Panc1 (cell line): ENCODE data around the gene LRCH2. TPM values are rescaled to one million over a fixed set of nuclear protein-coding genes. Genes with fewer than 3 reads are reported as not detected.
"Not testable (repeated sequence)": the region's sequence is repeated elsewhere in the genome, so short reads cannot be mapped to it uniquely, and the experiment has no call there.

Experiments used
- ATAC-seq: fragments of 200-7000 bp; cut with Tn5 transposase; 2 replicates; pipeline ENCODE4 v1.9.1; 2020; ENCODE audit warnings: mild to moderate bottlenecking, moderate library complexity
- BruUV-seq: library from RNA; stranded (reverse); fragments of 400-500 nt; replicated peaks from 2 replicates; lab custom pipeline; 2021; lab: Mats Ljungman, UMichigan
- CTCF ChIA-PET: fragments of 300-600 bp; sonication (Branson Sonifier 250); formaldehyde crosslinking; loops from one replicate; lab custom pipeline; 2022; ENCODE audit warnings: antibody characterized with exemption; lab: Charles Lee
- POLR2A ChIA-PET: fragments of 300-600 bp; sonication (Branson Sonifier 250); formaldehyde crosslinking; loops from one replicate; lab custom pipeline; 2022; ENCODE audit warnings: antibody characterized with exemption; lab: Charles Lee
- DNase-seq: peaks from one replicate; pipeline ENCODE4 v3.0.0-alpha.2; 2010; ENCODE audit warnings: low read depth, low spot score
- H3K27ac ChIP-seq: 2 replicates; pipeline ENCODE4 v1.5.1; 2011; ENCODE audit warnings: mild to moderate bottlenecking, low read length, inconsistent platforms
- H3K27me3 ChIP-seq: fragments of 200-500 bp; sonication (Bioruptor generic); 2 replicates; pipeline ENCODE4 v1.6.0; 2014; ENCODE audit warnings: low read length, inconsistent platforms; ENCODE audit not compliant: control insufficient read depth, insufficient read depth
- H3K36me3 ChIP-seq: fragments of 200-500 bp; sonication (Bioruptor generic); 2 replicates; pipeline ENCODE4 v1.5.1; 2014; ENCODE audit warnings: inconsistent platforms, mild to moderate bottlenecking, low read length, moderate library complexity; ENCODE audit not compliant: control insufficient read depth, insufficient read depth
- H3K4me1 ChIP-seq: 2 replicates; pipeline ENCODE4 v1.5.1; 2011; ENCODE audit warnings: inconsistent platforms, mild to moderate bottlenecking, low read length, moderate library complexity; ENCODE audit not compliant: control insufficient read depth, insufficient read depth
- H3K4me3 ChIP-seq, 2 experiments: 2 replicates each; pipeline ENCODE4 v1.5.1; 2011 to 2012; ENCODE audit warnings: low read depth in 2 of 2, low read length in 2 of 2, mild to moderate bottlenecking in 2 of 2, inconsistent platforms in 1 of 2, moderate library complexity in 1 of 2
- H3K9me3 ChIP-seq: fragments of 200-500 bp; sonication (Bioruptor generic); 2 replicates; pipeline ENCODE4 v1.5.1; 2014; ENCODE audit warnings: low read depth, mild to moderate bottlenecking, inconsistent platforms, low read length, moderate library complexity; ENCODE audit not compliant: control insufficient read depth, insufficient read depth
- CTCF ChIP-seq: fragments of 450-650 bp; IDR thresholded peaks from 2 replicates; pipeline ENCODE4 v1.5.1; 2017; ENCODE audit warnings: mild to moderate bottlenecking
- POLR2AphosphoS5 ChIP-seq: IDR thresholded peaks from 2 replicates; pipeline ENCODE4 v1.6.1; 2012; ENCODE audit warnings: mild to moderate bottlenecking, low read depth, low read length, moderate library complexity
- SIN3A ChIP-seq: IDR thresholded peaks from 2 replicates; pipeline ENCODE4 v1.6.1; 2012; ENCODE audit warnings: low read depth, mild to moderate bottlenecking, low read length, moderate library complexity, borderline replicate concordance; ENCODE audit not compliant: insufficient read depth
- TCF7L2 ChIP-seq: IDR thresholded peaks from 2 replicates; pipeline ENCODE4 v1.6.1; 2011; ENCODE audit warnings: mild to moderate bottlenecking, low read depth, low read length, inconsistent platforms
- in situ Hi-C: cut with HindIII; loops from 2 replicates; pipeline ENCODE4 v1.10.0; 2016; ENCODE audit warnings: low sequenced_read_pairs, low pct_unique_long_range_greater_than_20kb
- intact Hi-C: fragments of 100-400 bp; cut with micrococcal nuclease; formaldehyde crosslinking; loops from one replicate; pipeline ENCODE4 v1.10.0; 2022; ENCODE audit not compliant: unreplicated experiment
- total RNA-seq: library from RNA; stranded (reverse); gene quantifications from one replicate; pipeline ENCODE4 v1.2.1, GENCODE V29; 2021; ENCODE audit not compliant: unreplicated experiment
- TF ChIP-seq, protein P1 (sequence below), 2 experiments: IDR thresholded peaks; 2 replicates each; pipeline ENCODE4 v1.6.1; 2011 to 2012; ENCODE audit warnings: low read depth in 2 of 2, control low read depth in 1 of 2, low read length in 1 of 2, mild to moderate bottlenecking in 1 of 2, moderate library complexity in 1 of 2; ENCODE audit not compliant: insufficient read depth in 1 of 2

LRCH2 gene
- total RNA-seq, 1 experiment from 2014 or later: 0.13 TPM

DNA sequence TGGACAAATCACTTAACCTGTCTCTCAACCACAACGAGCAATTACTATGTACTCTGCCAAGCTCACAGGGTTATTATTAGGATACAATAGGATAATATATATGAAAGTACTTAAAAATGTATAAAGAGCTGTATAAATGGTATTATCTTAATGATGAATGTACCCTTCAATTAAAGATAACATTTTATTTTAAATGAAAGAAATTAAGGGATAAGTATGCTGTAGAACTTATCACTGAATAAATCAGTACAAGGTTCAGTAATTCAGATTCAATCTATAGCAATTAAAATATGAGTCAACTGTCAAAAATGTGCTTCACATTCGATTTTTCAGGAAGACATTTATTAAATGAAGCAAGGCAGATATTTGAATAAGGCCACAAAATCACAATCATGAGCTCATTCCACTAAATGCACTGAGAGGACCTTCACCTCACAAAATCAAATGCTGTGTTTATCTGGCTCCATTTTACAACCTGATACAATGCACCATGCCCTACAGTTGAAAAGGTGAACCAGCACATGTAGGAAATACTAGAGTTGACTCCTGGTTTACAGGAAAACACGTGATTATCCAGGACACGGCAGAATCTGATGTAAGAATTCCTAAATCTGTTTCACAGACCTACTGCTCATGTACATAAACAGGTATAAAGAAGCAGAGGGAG lies 4.4 kb downstream of the LRCH2 start:
- no peak overlapping the region for H3K4me3 ChIP-seq
- H3K36me3 ChIP-seq: no peaks in the 10 kb centered on the region
- H3K27me3 ChIP-seq: peaks cover 23% of the 10 kb centered on the region
- ATAC-seq (no peak), DNase-seq (no peak)
- no peaks in the 10 kb centered on the region for H3K9me3 ChIP-seq
- in situ Hi-C loops: no loop called here
- CTCF ChIA-PET: no interaction called here
- intact Hi-C loops: loop anchor here (5.0 kb wide), 1 partner anchor 58 kb away; the partner anchor contains the start of gene LUZP4
- H3K4me1 ChIP-seq: no peaks in the 10 kb centered on the region
- POLR2A ChIA-PET: no interaction called here
- no TSS peak for BruUV-seq
- no peak overlapping the region for H3K27ac ChIP-seq
- TF ChIP-seq, protein P1, sequence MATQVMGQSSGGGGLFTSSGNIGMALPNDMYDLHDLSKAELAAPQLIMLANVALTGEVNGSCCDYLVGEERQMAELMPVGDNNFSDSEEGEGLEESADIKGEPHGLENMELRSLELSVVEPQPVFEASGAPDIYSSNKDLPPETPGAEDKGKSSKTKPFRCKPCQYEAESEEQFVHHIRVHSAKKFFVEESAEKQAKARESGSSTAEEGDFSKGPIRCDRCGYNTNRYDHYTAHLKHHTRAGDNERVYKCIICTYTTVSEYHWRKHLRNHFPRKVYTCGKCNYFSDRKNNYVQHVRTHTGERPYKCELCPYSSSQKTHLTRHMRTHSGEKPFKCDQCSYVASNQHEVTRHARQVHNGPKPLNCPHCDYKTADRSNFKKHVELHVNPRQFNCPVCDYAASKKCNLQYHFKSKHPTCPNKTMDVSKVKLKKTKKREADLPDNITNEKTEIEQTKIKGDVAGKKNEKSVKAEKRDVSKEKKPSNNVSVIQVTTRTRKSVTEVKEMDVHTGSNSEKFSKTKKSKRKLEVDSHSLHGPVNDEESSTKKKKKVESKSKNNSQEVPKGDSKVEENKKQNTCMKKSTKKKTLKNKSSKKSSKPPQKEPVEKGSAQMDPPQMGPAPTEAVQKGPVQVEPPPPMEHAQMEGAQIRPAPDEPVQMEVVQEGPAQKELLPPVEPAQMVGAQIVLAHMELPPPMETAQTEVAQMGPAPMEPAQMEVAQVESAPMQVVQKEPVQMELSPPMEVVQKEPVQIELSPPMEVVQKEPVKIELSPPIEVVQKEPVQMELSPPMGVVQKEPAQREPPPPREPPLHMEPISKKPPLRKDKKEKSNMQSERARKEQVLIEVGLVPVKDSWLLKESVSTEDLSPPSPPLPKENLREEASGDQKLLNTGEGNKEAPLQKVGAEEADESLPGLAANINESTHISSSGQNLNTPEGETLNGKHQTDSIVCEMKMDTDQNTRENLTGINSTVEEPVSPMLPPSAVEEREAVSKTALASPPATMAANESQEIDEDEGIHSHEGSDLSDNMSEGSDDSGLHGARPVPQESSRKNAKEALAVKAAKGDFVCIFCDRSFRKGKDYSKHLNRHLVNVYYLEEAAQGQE (IDR thresholded peaks at IDR 0.05; ENCODE audit: insufficient read depth in 1 of 2, low read depth in 2 of 2, low read length in 1 of 2): no peak
- TF ChIP-seq CTCF: no peak
- no peak for TF ChIP-seq SIN3A
- TF ChIP-seq TCF7L2: no peak
- TF ChIP-seq POLR2AphosphoS5: no peak

GRCh38 chrX:115226929-115227328 lies 7.0 kb downstream of the LRCH2 start:
- Histone ChIP-seq H3K27ac (no peak overlapping the region), H3K27me3 (peaks cover 7% of the 10 kb centered on the region), H3K4me3 (no peak overlapping the region), H3K36me3 (no peaks in the 10 kb centered on the region), H3K4me1 (no peaks in the 10 kb centered on the region), H3K9me3 (no peaks in the 10 kb centered on the region)
- TF ChIP-seq CTCF (peak; percentile 62), POLR2AphosphoS5 (no peak), TCF7L2 (no peak), SIN3A (no peak)
- TF ChIP-seq, protein P1 (IDR thresholded peaks at IDR 0.05; ENCODE audit: insufficient read depth in 1 of 2, low read depth in 2 of 2, low read length in 1 of 2): no peak
- BruUV-seq: no TSS peak
- DNase-seq: peak; percentile 2
- peak; percentile 74 for ATAC-seq
- POLR2A ChIA-PET: no interaction called here
- in situ Hi-C loops (no loop called here), intact Hi-C loops (loop anchor here (2.0 to 5.0 kb wide), 2 partner anchors 60 to 452 kb away; partner anchors contain the start of gene LUZP4)
- CTCF ChIA-PET: no interaction called here

GRCh38 chrX:115217346-115217745 lies 16.6 kb downstream of the LRCH2 start:
- H3K9me3 ChIP-seq, POLR2A ChIA-PET, H3K27ac ChIP-seq, in situ Hi-C loops, H3K36me3 ChIP-seq, intact Hi-C loops, BruUV-seq, H3K27me3 ChIP-seq, H3K4me1 ChIP-seq, CTCF ChIA-PET, H3K4me3 ChIP-seq, DNase-seq, ATAC-seq: not testable (repeated sequence)
